DMS114 treated with DMSO at 0.1 percent for 48 hours (cell line): Measurements from ENCODE around the gene RABGEF1.
"Not testable (repeated sequence)": the region's sequence is repeated elsewhere in the genome, so short reads cannot be mapped to it uniquely, and the experiment has no call there.

Experiments used
- DNase-seq: peaks from one replicate; lab custom pipeline; 2025; ENCODE audit not compliant: unreplicated experiment; lab: John Stamatoyannopoulos, UW

RABGEF1 gene

DNA sequence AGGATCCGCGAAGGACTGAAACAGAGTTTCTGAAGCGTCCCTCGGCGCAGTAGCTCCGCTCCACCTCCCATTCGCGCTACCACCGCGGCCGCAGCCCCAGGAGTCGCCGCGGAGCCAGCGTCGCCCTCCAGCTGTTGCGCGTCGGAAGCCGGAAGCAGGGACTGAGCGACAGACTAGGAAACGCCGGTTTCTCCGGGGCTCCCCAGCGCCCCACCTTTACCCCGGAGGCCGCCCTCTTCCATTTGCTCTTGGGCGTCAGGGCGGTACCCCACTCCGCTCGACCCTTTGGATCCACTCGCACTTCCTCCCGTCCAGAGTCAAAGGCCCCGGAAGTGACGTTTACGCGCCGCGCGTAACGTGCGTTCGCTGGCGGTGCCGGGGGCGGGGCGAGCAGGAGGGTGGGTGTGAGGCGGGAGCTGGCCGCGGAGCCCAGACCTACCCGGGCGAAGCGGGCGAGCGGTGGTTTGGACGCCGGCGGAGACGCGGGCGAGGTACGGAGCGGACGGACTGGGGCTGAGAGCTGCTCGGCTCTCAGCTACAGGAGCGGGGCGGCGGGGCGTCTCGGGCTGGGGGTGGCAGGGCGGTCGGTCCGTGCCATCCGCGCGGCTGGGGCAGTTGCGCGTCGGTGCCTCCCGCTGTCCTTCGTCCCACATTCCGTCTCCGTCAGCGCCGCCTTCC, at the start of gene RABGEF1:
Gene RABGEF1, plus strand, starts transcription at position 432 of the 678 bp plus-strand sequence. CDS start 31,167 bp downstream, outside the sequence.
- DNase-seq: peak; percentile 75

DNA sequence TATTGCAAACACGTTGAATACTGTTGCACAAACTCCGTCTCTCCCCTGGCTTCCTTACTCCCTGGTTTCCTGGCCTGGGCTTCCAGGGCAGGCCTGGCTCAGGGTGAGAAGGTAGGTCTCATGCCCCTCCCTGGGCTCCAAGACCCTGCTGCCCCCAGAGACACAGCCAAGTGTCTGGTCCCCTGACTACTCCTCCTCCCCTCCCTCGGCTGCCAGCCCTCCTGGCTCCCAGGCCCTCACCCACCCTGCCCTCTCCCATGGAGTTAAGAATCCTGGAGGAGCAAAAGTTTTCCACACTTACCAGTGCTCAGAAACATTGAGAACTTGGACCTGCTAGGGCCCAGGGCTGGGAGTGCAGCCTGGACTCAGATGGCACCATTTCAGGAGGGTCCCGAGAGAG, 47.2 kb upstream of the RABGEF1 start:
- no peak for DNase-seq

DNA sequence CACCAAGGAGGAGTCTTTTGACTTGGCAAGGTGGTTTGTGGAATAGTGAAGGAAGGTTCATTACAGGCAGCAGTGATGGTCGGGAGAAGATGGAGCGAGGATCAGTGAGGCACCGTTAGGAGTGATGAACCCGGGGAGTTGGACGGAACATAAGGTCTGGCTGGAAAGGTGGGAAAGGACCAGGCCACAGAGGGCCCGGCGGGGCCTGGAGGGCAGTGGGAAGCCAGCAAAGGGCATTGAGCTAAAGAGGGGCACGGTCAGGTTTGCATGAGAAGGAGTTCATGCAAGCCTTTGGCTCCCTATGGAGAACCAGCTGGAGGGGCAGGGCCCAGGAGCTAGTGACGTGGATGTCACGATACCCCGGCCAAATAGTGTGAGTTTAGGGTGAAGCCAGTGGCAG, 46.2 kb upstream of the RABGEF1 start:
- no peak for DNase-seq

DNA sequence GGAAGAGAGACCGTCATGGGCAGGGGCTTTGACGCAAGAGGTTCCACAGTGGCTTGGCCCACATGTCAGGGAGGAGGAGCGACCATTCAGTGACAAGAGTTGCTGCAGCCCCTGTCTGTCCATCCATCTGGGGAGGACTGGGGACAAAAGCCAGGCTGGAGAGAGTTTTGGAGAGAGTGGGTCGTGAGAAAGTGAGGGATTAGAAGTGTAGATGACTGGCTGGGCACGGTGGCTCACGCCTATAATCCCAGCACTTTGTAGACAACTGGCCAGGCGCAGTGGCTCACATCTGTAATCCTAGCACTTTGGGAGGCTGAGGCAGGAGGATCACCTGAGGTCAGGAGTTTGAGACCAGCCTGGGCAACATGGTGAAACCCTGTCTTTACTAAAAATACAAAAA, 45.1 kb upstream of the RABGEF1 start:
- not testable (repeated sequence) for DNase-seq

DNA sequence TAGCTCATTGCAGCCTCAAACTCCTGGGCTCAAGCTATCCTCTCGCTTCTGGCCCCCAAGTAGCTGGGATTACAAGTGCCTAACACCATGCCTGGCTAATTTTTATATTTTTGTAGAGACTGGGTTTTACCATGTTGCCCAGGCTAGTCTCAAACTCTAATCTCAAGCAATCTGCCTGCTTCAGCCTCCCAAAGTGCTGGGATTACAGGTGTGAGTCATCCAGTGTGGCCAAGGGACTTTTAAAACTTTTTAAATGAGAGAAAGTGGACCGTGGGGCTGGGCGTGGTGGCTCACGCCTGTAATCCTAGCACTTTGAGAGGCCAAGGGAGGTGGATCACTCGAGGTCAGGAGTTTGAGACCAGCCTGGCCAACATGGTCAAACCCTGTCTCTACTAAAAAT, 44.4 kb upstream of the RABGEF1 start:
- not testable (repeated sequence) for DNase-seq

DNA sequence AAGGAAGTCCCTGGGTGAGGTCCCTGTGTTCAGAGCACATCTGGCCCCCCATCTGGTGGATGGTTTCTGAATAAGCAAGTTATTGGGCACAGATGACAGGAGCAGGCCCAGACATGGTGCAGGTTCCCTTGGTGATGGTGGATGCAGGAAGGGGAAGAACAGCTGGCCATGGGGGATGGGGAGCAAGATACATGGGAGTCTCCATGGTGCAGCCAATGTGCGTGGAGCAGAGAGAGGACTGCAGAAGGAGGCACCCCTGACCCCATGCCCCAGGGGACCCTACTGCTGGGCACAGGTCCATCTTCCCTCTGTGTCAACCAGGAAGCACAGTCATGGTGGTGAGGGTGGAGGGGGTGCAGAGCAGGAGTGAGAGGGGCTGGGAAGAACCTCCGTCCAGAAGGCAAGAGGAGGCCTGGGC, 43.8 kb upstream of the RABGEF1 start:
- no peak for DNase-seq

DNA sequence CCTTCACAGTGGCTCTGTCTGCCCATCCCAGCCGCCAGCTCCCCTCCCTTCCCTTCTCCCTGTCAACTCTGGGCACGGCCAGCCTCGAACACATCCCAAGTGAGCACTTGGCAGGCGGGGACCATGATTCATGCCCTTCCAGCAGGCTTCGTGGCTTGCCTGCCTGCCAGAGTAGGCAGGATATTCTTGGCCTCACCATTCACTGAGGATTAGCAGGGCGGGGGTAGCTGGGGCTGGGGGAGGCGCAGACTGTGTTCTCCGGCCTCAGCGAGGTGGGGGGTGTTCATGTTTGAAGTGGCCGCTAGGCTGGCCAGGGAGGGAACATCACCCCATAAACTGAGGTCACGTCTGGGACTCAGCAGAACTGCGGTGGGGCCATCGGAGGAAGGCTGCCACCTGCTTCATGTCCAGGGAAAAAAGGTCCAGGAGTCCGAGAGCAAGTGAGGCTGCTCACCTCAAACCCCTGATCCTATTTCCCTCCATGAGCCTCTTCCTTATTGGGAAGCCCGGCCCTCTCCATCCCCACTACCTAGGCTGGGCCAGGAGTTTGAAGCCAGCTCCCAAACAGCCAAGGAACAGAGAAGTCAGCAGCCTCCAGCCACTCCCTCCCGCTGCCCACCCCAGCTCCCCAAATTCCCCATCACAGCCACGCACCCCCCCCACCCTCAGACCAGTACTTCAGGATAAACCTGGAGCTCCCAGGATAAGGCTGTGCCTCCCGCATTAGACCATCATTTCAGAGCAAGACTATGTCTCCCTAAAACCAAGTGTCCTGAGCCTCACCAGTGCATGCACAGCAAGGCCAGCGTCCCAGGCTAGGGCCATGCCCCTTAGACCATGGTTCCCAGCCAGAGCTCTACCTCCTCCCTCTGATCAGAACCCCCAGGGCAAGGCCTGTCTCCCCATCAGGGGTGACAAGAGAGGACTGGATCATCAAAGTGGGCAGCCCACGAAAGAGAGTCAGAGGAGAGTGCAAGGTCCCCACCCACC, 42.8 kb upstream of the RABGEF1 start:
- no peak for DNase-seq

DNA sequence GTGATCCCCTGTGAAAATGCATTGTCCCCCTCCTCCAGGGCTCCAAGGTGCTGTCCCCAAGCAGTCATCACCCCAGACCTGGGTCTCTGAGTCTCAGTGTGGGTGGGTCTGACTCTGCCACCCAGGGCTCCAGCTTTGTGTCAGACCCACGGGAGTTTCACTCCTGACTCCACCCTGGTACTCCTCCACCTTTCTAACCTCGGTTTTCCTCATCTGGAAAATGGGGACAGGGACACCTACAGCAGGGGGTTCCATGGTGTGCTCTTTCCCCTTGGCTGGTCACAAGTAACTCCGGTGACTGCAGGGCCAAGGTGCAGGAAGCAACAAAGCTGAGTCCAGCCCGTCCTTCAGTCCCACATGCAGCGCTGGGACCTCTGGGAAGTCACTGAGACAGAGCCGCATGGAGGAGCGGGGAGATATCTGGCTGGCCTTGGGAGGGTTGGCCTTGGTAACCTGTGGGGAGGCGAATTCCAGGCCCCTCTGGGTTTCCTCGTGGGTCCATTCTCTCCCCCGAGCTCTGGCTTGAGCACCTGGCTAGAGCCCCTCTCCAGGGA, 41.8 kb upstream of the RABGEF1 start:
- no peak for DNase-seq

DNA sequence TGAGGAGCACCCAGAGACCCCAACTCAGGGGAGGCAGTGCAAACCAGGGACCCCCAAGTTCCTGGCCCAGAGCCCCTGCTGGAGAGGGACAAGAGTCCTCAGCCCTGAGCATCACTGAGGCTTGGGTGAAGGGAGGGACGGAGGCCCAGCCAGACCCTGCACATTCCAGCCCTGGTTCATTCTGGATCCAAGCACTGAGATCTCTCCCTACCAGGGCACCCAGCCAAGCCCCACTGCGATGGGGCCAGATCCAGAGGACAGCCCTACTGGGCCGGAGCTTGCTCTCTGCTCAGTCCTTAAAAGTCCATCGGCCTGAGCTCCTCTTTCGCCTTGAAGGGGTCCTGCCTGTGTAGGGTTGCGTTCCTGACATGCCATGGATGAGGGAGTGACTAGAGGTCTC, 40.5 kb upstream of the RABGEF1 start:
- no peak for DNase-seq

DNA sequence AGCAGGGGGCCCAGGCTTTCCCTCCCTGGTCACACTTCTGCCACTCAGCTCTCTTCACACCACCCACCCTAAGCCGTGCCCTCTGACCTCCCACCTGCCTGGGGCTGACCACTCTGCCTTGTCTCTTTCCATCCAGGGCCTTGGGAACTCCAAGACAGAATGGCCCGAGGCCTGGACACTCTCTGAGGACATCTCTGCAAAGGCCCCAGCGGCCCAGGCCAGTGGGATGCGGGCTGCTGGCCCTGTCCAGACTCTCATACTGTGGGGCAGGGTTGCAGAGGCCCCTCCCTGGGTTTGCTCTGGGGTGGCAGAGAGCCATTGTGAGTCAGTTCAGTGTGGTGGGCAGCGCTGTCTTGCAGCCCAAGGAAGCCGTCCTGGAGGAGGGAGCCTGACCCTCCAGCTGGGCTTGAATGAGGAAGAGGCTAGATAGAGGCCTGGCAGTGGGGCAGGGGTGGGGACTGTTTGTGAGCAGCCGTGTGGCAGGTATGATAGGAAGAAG, 39.9 kb upstream of the RABGEF1 start:
- DNase-seq: no peak

DNA sequence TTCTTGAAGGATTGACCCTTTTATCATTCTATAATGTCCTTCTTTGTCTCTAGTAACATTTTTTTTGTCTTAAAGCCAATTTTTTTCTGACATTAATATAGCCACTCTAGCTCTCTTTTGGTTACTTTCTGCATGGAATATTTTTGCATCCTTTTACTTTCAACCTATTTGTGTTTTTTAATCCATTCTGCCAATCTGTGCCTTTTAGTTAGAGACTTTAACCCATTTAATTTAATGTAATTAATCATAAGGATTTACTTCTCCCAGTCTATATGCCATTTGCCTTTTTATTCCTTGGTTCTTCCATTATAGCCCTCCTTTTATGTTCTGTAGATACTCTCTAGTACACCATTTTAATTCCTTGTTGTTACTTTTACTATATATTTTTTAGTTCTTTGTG, 32.7 kb upstream of the RABGEF1 start:
- DNase-seq: no peak

DNA sequence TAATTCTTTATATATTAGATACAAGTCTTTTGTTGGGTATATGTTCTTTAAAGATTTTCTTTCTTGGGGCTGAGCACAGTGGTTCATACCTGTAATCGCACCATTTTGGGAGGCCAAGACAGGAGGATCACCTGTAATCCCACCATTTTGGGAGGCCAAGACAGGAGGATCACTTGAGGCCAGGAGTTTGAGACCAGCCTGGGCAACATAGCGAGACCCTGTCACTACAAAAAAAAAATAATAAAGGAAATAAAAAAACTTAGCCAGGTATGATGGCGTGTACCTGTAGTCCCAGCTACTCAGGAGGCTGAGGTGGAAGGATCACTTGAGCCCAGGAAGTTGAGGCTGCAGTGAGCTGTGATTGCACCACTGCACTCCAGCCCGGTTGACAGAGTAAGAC, 29.8 kb upstream of the RABGEF1 start:
- DNase-seq: not testable (repeated sequence)

DNA sequence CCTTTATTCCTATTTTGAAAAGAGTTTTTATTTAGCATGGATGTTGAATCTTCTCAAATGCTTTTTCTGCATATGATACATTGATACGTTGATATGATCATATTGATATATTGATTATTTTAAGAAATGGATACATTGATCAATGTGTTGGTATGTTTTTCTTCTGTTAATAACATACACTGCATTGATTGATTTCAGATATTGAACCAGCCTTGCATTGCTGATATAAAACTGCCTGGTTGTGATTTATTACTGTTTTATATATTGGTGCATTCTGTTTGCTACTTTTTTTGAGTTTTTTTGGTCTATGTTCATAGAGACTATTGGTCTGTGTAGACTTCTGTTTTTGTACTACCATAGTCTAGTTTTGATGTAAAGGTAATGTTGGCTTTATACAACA, 26.8 kb upstream of the RABGEF1 start:
- DNase-seq: no peak

DNA sequence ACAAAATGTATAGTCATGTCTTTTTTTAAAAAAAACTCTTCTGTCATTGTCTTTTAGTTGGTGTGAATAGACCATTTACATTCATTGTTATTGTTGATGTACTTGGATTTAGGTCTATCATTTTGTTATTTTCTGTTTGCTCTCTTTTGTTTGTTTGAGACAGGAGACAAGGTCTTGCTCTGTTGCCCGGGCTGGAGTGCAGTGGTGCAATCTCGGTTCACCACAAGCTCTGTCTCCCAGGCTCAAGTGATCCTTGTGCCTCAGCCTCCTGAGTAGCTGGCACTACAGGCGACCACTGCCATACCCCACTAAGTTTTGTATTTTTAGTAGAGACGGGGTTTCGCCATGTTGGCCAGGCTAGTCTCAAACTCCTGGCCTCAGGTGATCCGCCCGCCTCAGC, 23.9 kb upstream of the RABGEF1 start:
- not testable (repeated sequence) for DNase-seq

DNA sequence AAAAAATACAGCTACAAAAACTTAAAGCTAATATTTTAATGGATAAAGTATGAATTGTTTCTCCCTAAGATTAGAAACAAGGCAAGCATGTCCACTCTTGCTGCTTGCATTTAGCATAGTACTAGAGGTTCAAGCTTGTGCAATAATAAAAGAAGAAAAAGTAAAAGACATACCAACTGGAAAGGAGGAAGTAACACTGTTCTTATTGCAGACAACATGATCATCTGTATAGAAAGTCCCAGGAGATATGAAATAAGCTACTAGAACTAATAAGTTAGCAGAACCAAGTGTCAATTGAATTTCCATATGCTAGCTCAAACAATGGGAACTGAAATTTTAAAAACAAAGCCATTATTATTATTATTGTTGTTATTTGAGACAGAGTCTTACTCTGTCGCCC, 20.0 kb upstream of the RABGEF1 start:
- no peak for DNase-seq

DNA sequence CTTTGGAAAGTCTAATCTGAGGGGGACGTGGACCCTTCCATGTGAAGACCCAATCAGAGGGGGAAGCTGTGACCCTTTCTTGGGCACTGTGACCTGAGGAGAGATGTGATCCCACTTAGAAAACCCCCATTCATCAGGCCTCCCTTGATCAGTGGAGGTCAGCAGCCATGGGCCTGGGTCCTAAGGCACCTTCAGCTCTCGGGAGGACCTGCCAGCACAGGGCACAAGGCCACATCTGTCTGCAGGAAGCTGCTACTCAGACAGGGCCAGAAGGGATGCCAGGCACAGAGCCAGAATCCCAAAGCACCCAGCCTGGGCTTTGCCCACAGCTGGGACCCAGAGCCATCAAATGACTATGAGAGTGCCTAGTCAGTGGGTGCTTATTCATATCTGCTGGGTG, 14.7 kb upstream of the RABGEF1 start:
- no peak for DNase-seq

DNA sequence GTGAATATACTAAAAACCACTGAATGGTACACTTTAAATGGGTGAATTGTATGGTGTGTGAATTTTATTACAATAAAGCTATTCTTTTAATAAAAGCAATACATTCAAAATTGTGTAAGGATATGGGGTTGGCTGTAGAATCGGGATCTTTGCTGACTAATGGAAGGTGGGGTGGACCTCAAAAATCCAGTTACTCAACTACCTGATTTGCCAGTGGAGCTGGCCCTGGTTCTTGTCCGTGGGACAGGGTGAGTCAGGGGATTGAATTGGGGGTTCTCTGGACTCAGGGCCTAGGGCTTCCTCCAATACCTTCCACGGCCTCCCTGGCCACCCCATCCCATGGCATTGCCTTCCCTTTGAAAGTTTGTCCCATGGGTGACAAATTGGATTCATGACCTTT, 13.5 kb upstream of the RABGEF1 start:
- DNase-seq: no peak

DNA sequence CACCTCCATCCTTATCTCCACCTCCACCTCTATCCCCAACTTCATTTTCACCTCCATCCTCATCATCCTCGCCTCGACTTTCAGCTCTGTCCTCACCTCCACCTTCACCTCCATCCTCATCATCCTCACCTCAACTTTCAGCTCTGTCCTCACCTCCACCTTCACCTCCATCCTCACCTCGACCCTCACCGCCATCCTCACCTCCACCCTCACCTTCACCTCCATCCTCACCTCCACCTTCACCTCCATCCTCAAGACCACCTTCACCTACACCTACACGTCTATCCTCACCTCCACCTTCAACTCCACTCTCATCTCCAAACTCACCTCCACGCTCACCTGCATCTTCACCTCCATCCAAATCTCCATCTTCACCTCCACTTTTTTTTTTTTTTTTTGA, 12.0 kb upstream of the RABGEF1 start:
- DNase-seq: no peak

DNA sequence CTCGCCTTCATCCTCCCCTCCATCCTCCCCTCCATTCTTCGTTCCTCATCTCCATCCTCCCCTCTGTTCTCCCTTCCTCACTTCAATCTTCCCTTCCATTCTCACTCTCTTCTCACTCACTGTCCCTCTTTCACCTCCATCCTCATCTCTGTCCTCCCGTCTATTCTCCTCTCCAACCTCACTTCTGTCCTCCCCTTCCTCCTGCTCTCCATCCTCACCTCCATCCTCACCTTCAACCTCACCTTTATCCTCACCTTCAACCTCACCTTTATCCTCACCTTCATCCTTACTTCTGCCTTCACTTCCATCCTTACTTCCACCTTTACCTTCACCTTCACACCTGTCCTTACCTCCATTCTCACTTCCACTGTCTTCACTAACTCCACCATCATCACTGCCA, 11.3 kb upstream of the RABGEF1 start:
- no peak for DNase-seq

DNA sequence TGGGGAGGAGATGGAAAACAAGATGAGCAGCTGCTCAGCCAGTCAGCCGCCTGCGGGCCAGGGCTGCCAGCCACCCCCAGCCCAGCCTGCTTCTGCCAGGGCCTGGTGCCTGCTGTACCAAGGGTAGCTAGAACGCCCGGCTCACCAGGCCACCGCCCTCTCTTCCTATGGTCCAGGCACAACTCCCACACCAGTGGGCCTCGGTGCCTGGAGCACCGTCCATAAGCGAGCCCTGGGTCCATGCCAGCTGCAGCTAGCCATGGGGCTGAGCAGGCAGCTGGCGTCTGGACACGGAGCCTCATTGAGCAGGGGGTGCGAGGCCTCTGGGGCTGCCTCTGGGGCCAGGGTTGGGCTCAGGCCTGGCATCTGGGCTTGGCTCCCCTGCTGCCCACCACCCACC, 8.5 kb upstream of the RABGEF1 start:
- no peak for DNase-seq

DNA sequence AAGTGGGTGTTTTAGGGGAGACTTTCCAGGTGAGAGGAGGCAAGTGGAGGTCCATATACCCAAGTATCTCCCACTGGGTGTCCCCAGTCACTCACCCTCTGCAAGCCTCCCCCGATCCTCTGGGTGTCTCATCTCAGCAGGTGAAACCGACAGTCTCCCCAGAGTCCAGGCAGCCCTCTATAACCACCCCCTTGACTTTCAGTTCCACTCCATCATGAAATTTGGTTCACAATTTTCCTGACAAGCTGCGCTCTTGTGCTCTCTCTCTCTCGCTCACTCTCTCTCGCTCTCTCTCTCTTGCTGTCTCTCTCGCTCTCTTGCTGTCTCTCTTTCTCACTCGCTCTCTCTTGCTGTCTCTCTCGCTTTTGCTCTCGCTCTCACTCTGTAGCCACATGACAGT, 8.1 kb upstream of the RABGEF1 start:
- DNase-seq: no peak

DNA sequence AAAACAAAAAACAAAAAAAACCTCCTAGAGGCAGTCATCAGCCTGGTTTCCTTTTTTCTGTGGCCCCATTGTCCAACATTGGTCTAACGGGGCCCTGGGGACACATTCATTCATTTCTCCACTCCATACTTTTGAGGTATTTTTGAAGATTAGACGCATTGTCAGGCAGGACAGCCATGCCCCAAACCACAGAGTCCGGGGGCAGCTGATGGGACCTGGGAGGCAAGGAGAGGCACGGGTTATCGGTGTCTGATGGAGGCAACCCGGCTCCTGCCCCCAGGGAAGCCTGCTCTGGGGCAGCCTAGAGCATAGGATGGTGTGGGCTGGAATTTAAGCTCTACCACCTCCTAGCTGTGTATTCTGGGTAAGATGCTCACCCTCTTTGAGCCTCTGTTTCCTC, 6.5 kb upstream of the RABGEF1 start:
- DNase-seq: no peak
